Spinal cord (tissue), 10 donors: ENCODE results near the gene PGBD2. TPM values are rescaled to one million over a fixed set of nuclear protein-coding genes. Genes with fewer than 3 reads are reported as not detected.
"Not testable (repeated sequence)": the region's sequence is repeated elsewhere in the genome, so short reads cannot be mapped to it uniquely, and the experiment has no call there.

Experiments
- DNase-seq, 6 donors: peaks; one replicate each; pipeline versions ENCODE4 v3.0.0 to v3.0.0-alpha.2; 2013 to 2015; ENCODE audit warnings: low spot score in 6 of 6, low read depth in 4 of 6
- H3K27ac ChIP-seq: one replicate; pipeline ENCODE4 v1.5.1; 2013; ENCODE audit warnings: low read depth, low read length, control low read depth
- H3K27me3 ChIP-seq: one replicate; pipeline ENCODE4 v1.6.1; 2013; ENCODE audit warnings: low read length; ENCODE audit not compliant: control insufficient read depth, insufficient read depth
- H3K36me3 ChIP-seq: one replicate; pipeline ENCODE4 v1.6.1; 2013; ENCODE audit warnings: low read length; ENCODE audit not compliant: control insufficient read depth, insufficient read depth
- H3K4me1 ChIP-seq: one replicate; pipeline ENCODE4 v1.6.1; 2013; ENCODE audit warnings: low read length; ENCODE audit not compliant: control insufficient read depth, insufficient read depth
- H3K4me3 ChIP-seq: one replicate; pipeline ENCODE4 v1.5.1; 2013; ENCODE audit warnings: low read depth, low read length, control low read depth
- H3K9me3 ChIP-seq: one replicate; pipeline ENCODE4 v1.6.1; 2013; ENCODE audit warnings: low read length; ENCODE audit not compliant: control insufficient read depth, insufficient read depth
- WGBS: methylation state at CpG from one replicate; pipeline ENCODE4 v1.1.5; 2013; ENCODE audit warnings: missing lambda C conversion rate; ENCODE audit not compliant: insufficient coverage; 5-methylcytosine and 5-hydroxymethylcytosine counted together
- polyA plus RNA-seq, 2 donors: library from polyadenylated mRNA; unstranded; fragments of 120-200 nt; gene quantifications; one replicate each; pipeline ENCODE4 v1.2.1, GENCODE V29; 2013; ENCODE audit not compliant: insufficient read length in 2 of 2
- total RNA-seq, 2 donors: library from RNA; depleted of rRNA in 1 of 2; stranded (reverse); fragments of 120-200 nt in 1 of 2; fragments of >200 nt in 1 of 2; gene quantifications; one replicate each; pipeline versions ENCODE4 v1.2.3 to v1.2.4, GENCODE V29; 2013 to 2014
- donor health status: healthy.

PGBD2 gene
- total and polyA plus RNA-seq, 4 donors = 6.8 to 8.9 (median 7.5) TPM

- peak in 2 of 6 donors; percentile 17 to 51 for DNase-seq
- H3K27ac ChIP-seq = no peak overlapping the region
- H3K4me3 ChIP-seq = no peak overlapping the region
- WGBS = no CpG with 5 or more reads among the region's 1 CpG
- H3K36me3 ChIP-seq = no peaks in the 10 kb centered on the region
- H3K9me3 ChIP-seq = no peaks in the 10 kb centered on the region
- H3K27me3 ChIP-seq = no peaks in the 10 kb centered on the region
- H3K4me1 ChIP-seq = no peaks in the 10 kb centered on the region
Observed at GRCh38 chr1:248886237-248886895, 19.7 kb upstream of the PGBD2 start.

- H3K4me1 ChIP-seq, DNase-seq, H3K27me3 ChIP-seq, H3K9me3 ChIP-seq, H3K36me3 ChIP-seq, H3K27ac ChIP-seq, H3K4me3 ChIP-seq: not testable (repeated sequence)
- WGBS = 95% methylated on average over 4 of the region's 10 CpGs
Observed at GRCh38 chr1:248889914-248890243, 16.2 kb upstream of the PGBD2 start.

- Histone ChIP-seq H3K27me3 (no peaks in the 10 kb centered on the region), H3K9me3 (no peaks in the 10 kb centered on the region), H3K27ac (no peak overlapping the region), H3K4me3 (no peak overlapping the region), H3K4me1 (no peaks in the 10 kb centered on the region), H3K36me3 (no peaks in the 10 kb centered on the region)
- WGBS = 92% methylated on average over 8 of the region's 9 CpGs
- DNase-seq = no peak
Observed at GRCh38 chr1:248890549-248891498, 15.2 kb upstream of the PGBD2 start.

GRCh38 chr1:248891758-248892157, 14.3 kb upstream of the PGBD2 start:
- WGBS = no CpG with 5 or more reads among the region's 2 CpGs
- Histone ChIP-seq H3K36me3 (no peaks in the 10 kb centered on the region), H3K27ac (no peak overlapping the region), H3K27me3 (no peaks in the 10 kb centered on the region), H3K4me1 (no peaks in the 10 kb centered on the region), H3K9me3 (no peaks in the 10 kb centered on the region), H3K4me3 (no peak overlapping the region)
- DNase-seq = no peak

- Histone ChIP-seq H3K4me1 (no peaks in the 10 kb centered on the region), H3K9me3 (no peaks in the 10 kb centered on the region), H3K27ac (no peak overlapping the region), H3K4me3 (no peak overlapping the region), H3K36me3 (no peaks in the 10 kb centered on the region), H3K27me3 (no peaks in the 10 kb centered on the region)
- no peak for DNase-seq
- no CpG with 5 or more reads among the region's 1 CpG for WGBS
Observed at GRCh38 chr1:248892590-248892989, 13.4 kb upstream of the PGBD2 start.

- DNase-seq = no peak
- Histone ChIP-seq H3K36me3 (no peaks in the 10 kb centered on the region), H3K4me1 (no peaks in the 10 kb centered on the region), H3K9me3 (no peaks in the 10 kb centered on the region), H3K27me3 (peaks cover 2% of the 10 kb centered on the region), H3K4me3 (no peak overlapping the region), H3K27ac (no peak overlapping the region)
Observed at GRCh38 chr1:248894837-248895236, 11.2 kb upstream of the PGBD2 start.

- Histone ChIP-seq H3K36me3 (no peaks in the 10 kb centered on the region), H3K4me3 (no peak overlapping the region), H3K9me3 (no peaks in the 10 kb centered on the region), H3K27me3 (peaks cover 2% of the 10 kb centered on the region), H3K4me1 (no peaks in the 10 kb centered on the region), H3K27ac (no peak overlapping the region)
- DNase-seq = no peak
- WGBS = 77% methylated on average over 5 of the region's 9 CpGs
Observed at GRCh38 chr1:248897412-248898337, 8.4 kb upstream of the PGBD2 start.

GRCh38 chr1:248900637-248901036, 5.4 kb upstream of the PGBD2 start:
- Histone ChIP-seq H3K4me3 (no peak overlapping the region), H3K27ac (no peak overlapping the region), H3K36me3 (no peaks in the 10 kb centered on the region), H3K9me3 (no peaks in the 10 kb centered on the region), H3K4me1 (no peaks in the 10 kb centered on the region), H3K27me3 (peaks cover 2% of the 10 kb centered on the region)
- DNase-seq = no peak
- WGBS = no CpG with 5 or more reads among the region's 1 CpG

GRCh38 chr1:248901578-248901977, 4.5 kb upstream of the PGBD2 start:
- DNase-seq = no peak
- no peak overlapping the region for H3K27ac ChIP-seq
- WGBS = 100% methylated on average over 1 of the region's 2 CpGs
- no peaks in the 10 kb centered on the region for H3K4me1 ChIP-seq
- peaks cover 2% of the 10 kb centered on the region for H3K27me3 ChIP-seq
- no peaks in the 10 kb centered on the region for H3K9me3 ChIP-seq
- H3K36me3 ChIP-seq = no peaks in the 10 kb centered on the region
- H3K4me3 ChIP-seq = no peak overlapping the region
